Neural crest cell (in vitro differentiated cells): ENCODE results near the gene JAK3. TPM values are rescaled to one million over a fixed set of nuclear protein-coding genes. Genes with fewer than 3 reads are reported as not detected.

ENCODE experiments used
- DNase-seq: peaks from one replicate; pipeline ENCODE4 v3.0.0; 2021; ENCODE audit warnings: low read depth, mixed read lengths, low spot score
- H3K27ac Mint-ChIP-seq: one replicate; pipeline ENCODE4 v1.8.0; 2021; ENCODE audit warnings: mild to moderate bottlenecking, mixed read lengths; ENCODE audit not compliant: unreplicated experiment
- H3K27me3 Mint-ChIP-seq: 2 replicates; pipeline ENCODE4 v1.8.0; 2021; ENCODE audit warnings: low read depth, mild to moderate bottlenecking, mixed read lengths
- H3K36me3 Mint-ChIP-seq: 2 replicates; pipeline ENCODE4 v1.8.0; 2021; ENCODE audit warnings: low read depth, mild to moderate bottlenecking, mixed read lengths
- H3K4me1 Mint-ChIP-seq: 2 replicates; pipeline ENCODE4 v1.8.0; 2021; ENCODE audit warnings: mixed read lengths
- H3K4me3 Mint-ChIP-seq: one replicate; pipeline ENCODE4 v1.8.0; 2021; ENCODE audit warnings: mild to moderate bottlenecking, mixed read lengths
- H3K9me3 Mint-ChIP-seq: 2 replicates; pipeline ENCODE4 v1.8.0; 2021; ENCODE audit warnings: mixed read lengths
- total RNA-seq: library from RNA; stranded (reverse); gene quantifications from 2 replicates; pipeline ENCODE4 v1.2.1, GENCODE V29; 2021
- TF ChIP-seq, protein P1 (sequence below): fragments of 200-600 bp; sonication (generic); conservative IDR thresholded peaks from 2 replicates; pipeline ENCODE4 v1.5.0; 2021; ENCODE audit warnings: antibody characterized with exemption, mild to moderate bottlenecking

JAK3 gene
- total RNA-seq, 1 donor from 2014 or later, result 1.6 TPM

DNA sequence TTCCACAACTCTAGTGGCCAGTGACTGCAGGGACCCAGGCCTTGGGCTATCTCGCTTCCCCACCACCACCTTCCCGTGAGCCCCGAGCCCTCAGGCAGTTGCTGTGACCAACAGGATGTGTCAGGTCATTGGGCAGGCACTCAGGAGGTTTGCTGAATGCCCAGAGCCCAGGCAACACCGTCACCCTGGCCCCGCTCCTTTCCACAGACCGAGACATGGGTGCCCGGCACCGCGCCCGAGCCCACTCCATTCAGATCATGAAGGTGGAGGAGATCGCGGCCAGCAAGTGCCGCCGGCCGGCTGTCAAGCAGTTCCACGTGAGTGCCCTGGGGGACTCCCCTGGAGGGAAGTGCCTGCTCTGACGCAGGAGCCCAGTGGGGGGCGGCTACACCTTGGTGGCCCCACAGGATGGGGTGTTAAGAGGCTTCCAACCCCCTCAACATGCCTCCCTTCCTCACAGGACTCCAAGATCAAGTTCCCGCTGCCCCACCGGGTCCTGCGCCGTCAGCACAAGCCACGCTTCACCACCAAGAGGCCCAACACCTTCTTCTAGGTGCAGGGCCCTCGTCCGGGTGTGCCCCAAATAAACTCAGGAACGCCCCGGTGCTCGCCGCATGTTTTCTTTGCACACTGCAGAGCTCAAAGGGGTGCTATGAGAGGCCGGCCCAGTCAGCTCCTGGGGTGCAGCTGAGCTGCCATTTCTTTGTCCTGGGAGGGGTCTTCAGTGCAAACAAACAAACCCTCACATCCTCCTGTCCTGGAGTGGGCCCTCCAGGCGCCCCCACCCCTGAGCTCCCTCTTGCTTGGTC is 15.1 kb upstream of the JAK3 start:
- H3K9me3 Mint-ChIP-seq, result no peaks in the 10 kb centered on the region
- H3K4me3 Mint-ChIP-seq, result peak overlapping the region; percentile 72
- no peak overlapping the region for H3K27ac Mint-ChIP-seq
- H3K4me1 Mint-ChIP-seq, result peaks cover 28% of the 10 kb centered on the region
- peaks cover 35% of the 10 kb centered on the region for H3K27me3 Mint-ChIP-seq
- TF ChIP-seq, protein P1, sequence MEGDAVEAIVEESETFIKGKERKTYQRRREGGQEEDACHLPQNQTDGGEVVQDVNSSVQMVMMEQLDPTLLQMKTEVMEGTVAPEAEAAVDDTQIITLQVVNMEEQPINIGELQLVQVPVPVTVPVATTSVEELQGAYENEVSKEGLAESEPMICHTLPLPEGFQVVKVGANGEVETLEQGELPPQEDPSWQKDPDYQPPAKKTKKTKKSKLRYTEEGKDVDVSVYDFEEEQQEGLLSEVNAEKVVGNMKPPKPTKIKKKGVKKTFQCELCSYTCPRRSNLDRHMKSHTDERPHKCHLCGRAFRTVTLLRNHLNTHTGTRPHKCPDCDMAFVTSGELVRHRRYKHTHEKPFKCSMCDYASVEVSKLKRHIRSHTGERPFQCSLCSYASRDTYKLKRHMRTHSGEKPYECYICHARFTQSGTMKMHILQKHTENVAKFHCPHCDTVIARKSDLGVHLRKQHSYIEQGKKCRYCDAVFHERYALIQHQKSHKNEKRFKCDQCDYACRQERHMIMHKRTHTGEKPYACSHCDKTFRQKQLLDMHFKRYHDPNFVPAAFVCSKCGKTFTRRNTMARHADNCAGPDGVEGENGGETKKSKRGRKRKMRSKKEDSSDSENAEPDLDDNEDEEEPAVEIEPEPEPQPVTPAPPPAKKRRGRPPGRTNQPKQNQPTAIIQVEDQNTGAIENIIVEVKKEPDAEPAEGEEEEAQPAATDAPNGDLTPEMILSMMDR, result no peak
- peaks cover 29% of the 10 kb centered on the region for H3K36me3 Mint-ChIP-seq
- no peak for DNase-seq

DNA sequence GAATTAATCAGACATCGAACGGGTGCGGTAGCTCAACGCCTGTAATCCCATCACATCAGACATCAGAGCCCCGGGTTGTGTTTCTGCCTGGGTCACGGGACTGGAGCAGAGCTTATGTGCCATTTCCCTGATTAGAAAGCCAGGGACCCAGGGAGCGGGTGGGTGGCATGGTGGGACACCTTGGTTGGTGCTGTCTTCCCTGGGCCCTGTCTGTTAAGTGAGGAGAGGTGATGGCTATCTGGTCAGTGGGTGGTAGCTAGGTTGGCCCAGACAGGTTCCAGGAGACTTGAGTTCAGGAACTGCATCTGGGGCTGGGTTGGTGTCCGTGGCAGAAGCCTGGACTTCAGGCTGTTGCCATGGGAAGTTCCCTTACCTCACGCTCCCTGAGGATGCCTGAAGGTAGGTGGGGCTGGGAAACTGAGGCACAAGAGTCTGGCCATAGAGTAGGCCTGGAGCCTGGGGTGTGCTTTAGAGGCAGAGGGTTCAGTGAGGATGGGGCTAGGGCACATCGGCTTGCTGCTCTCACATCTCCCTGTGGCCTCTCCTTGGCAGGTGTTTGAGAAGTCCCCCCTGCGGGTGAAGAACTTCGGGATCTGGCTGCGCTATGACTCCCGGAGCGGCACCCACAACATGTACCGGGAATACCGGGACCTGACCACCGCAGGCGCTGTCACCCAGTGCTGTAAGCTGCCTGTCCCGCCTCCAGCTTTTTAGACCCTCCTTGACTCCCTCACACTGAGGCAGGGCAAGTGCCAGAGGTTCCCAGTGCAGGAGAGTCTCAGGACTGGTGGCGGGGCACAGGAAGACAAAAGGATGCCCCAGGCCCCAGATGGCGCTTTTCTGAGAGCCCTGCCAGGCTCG is 14.0 kb upstream of the JAK3 start:
- H3K27ac Mint-ChIP-seq, result no peak overlapping the region
- TF ChIP-seq, protein P1, result no peak
- H3K27me3 Mint-ChIP-seq, result peaks cover 25% of the 10 kb centered on the region
- H3K4me3 Mint-ChIP-seq, result peak overlapping the region; percentile 96
- H3K4me1 Mint-ChIP-seq, result peaks cover 28% of the 10 kb centered on the region
- no peaks in the 10 kb centered on the region for H3K9me3 Mint-ChIP-seq
- H3K36me3 Mint-ChIP-seq, result peaks cover 29% of the 10 kb centered on the region
- no peak for DNase-seq

DNA sequence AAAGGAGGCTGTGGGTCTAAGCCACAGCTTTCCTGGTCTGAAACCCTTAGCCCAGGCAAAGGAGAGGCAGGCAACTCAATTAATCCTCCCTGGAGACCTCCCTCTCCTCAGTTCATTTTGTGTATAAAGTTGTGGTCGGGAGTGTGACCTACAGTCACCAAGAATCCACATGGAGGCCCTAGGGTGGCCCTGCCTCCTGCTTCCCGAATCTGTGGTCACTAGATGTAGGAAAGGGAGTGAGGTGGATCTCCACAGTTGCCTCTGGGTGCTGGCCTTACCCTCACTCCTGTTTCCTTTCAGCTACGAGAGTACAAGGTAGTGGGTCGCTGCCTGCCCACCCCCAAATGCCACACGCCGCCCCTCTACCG is 13.2 kb upstream of the JAK3 start:
- Mint-ChIP-seq H3K4me3 (peak overlapping the region; percentile 96), H3K9me3 (no peaks in the 10 kb centered on the region), H3K4me1 (peaks cover 28% of the 10 kb centered on the region), H3K27ac (peak overlapping the region; percentile 94), H3K36me3 (peaks cover 29% of the 10 kb centered on the region), H3K27me3 (peaks cover 19% of the 10 kb centered on the region)
- TF ChIP-seq, protein P1, result no peak
- DNase-seq, result no peak

DNA sequence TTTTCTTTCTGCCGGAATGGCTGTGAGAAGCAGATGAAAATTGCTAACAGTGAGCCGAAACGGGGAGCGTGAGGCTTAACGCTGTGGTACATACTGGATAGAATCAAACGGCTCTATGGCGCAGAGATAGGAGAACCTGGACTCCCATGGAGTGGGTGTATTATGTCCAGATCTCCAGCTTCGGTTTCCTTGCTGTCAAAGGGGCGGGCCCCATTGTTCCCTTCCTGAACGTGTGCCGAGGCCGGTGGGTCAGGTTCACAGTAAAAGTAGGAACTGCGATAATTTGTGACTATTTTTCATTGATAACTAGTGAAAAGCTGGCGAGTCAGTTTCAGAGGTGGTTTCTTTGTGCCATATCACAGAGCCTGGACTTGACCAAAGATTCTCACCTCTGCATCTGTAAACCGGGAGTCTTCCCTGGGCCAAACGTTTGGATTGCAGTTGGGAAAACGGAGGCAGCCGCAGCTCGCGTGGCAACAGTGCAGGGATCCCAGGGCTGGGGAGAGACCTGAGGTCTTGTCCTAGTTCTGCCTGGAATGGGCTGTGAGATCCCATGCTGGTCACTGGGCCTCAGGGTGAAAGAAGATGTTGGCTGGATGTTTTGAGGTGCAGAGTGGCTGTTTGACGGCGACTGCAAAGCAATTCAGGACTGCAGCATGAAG is 12.7 kb upstream of the JAK3 start:
- no peak for DNase-seq

More for the DNA sequence above, 12.7 kb upstream of the JAK3 start:
- TF ChIP-seq, protein P1, result no peak
- peaks cover 25% of the 10 kb centered on the region for H3K36me3 Mint-ChIP-seq
- H3K27ac Mint-ChIP-seq, result peak overlapping the region; percentile 94
- peaks cover 31% of the 10 kb centered on the region for H3K4me1 Mint-ChIP-seq
- peaks cover 18% of the 10 kb centered on the region for H3K27me3 Mint-ChIP-seq
- H3K9me3 Mint-ChIP-seq, result no peaks in the 10 kb centered on the region
- peak overlapping the region; percentile 96 for H3K4me3 Mint-ChIP-seq
